GM12872 (cell line): ENCODE data around the gene CCND1.

Experiments
- CTCF ChIP-seq: IDR thresholded peaks from 3 replicates; pipeline ENCODE4 v1.5.1; 2011; ENCODE audit warnings: low read depth, mild to moderate bottlenecking, low read length, moderate library complexity; ENCODE audit not compliant: insufficient read depth

CCND1 gene

GRCh38 chr11:69648679-69649575, 8.0 kb downstream of the CCND1 start:
- TF ChIP-seq CTCF: no peak

DNA sequence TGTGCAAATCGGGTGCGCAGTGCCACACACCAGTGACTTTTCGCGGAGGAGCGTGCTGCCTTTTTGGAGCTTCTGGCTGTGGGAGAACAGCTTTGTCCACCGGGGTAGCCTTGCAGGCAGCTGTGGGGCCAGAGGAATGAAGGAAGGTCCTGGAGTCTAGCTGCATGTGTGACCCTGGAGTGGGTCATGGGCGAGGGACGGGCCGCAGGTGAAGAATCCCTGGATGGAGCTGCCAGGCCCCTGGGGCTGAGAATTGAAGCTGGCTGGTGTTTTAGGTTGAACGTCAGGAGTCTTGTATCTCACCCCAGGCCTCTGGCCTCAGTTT, 8.6 kb downstream of the CCND1 start:
- TF ChIP-seq CTCF: no peak

DNA sequence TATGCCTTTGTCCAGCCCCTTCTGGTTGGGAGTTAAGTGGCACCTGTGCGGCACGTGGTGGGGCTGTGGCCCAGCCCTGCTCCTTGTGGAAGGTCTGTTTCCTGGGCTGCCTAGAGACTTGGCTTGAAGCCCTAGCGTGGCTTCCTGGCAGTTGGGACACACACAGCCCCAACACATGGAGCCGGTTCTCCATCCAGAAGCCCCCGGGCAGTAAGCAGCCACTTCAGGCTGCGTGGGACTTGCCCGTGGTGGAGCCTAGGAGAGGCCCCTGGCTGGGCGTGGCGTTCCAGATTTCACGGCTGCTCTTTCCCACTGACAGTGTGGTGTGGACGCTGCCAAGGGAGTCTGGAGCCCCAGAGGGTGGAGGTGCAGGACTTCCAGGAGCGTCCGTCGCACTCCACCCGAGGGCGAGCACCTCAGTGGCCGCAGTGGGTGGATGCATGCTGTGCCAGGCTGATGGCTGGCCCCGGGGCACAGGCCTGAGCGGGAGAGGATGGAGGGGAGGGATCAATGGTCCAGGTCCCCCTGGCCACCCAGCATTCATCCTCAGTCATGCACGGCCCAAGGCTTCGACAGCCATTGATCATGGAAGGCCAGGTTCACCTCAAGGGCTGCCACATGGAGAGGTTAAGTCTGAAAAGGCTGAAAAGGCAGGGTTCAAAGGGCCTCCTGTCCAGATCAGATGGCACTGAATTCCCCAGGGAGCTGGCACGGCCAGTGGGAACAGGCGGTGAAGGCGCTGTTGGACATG, 9.3 kb downstream of the CCND1 start:
- no peak for TF ChIP-seq CTCF

GRCh38 chr11:69650832-69651344, 9.9 kb downstream of the CCND1 start:
- TF ChIP-seq CTCF: no peak

DNA sequence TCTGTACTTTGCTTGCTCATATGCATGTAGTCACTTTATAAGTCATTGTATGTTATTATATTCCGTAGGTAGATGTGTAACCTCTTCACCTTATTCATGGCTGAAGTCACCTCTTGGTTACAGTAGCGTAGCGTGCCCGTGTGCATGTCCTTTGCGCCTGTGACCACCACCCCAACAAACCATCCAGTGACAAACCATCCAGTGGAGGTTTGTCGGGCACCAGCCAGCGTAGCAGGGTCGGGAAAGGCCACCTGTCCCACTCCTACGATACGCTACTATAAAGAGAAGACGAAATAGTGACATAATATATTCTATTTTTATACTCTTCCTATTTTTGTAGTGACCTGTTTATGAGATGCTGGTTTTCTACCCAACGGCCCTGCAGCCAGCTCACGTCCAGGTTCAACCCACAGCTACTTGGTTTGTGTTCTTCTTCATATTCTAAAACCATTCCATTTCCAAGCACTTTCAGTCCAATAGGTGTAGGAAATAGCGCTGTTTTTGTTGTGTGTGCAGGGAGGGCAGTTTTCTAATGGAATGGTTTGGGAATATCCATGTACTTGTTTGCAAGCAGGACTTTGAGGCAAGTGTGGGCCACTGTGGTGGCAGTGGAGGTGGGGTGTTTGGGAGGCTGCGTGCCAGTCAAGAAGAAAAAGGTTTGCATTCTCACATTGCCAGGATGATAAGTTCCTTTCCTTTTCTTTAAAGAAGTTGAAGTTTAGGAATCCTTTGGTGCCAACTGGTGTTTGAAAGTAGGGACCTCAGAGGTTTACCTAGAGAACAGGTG, 11.1 kb downstream of the CCND1 start:
- TF ChIP-seq CTCF: no peak

- no peak for TF ChIP-seq CTCF
Observed at GRCh38 chr11:69652999-69653398, 12.0 kb downstream of the CCND1 start.
